Lower leg skin (tissue), 4 donors: ENCODE results near the gene ORMDL2. TPM values are rescaled to one million over a fixed set of nuclear protein-coding genes. Genes with fewer than 3 reads are reported as not detected.
"Not testable (repeated sequence)": the region's sequence is repeated elsewhere in the genome, so short reads cannot be mapped to it uniquely, and the experiment has no call there.

Source experiments
- DNase-seq, 2 donors: peaks; one replicate each; pipeline ENCODE4 v3.0.0-alpha.2; 2019; ENCODE audit warnings: low spot score in 2 of 2
- H3K4me3 ChIP-seq: fragments of 200-600 bp; sonication (generic); 2 replicates; pipeline ENCODE4 v1.5.1; 2017; ENCODE audit warnings: mild to moderate bottlenecking, low read depth; ENCODE audit not compliant: poor library complexity, severe bottlenecking
- CTCF ChIP-seq, 3 donors: fragments of 450-650 bp; IDR thresholded peaks; one replicate each; pipeline ENCODE4 v1.5.1; 2016; ENCODE audit warnings: antibody characterized with exemption in 3 of 3, mild to moderate bottlenecking in 3 of 3, moderate library complexity in 2 of 3
- POLR2A ChIP-seq, 2 donors: fragments of 450-650 bp; IDR thresholded peaks; one replicate each; pipeline ENCODE4 v1.6.1; 2016 to 2017; ENCODE audit warnings: antibody characterized with exemption in 2 of 2, mild to moderate bottlenecking in 1 of 2, moderate library complexity in 1 of 2
- WGBS, 2 donors: methylation state at CpG; one replicate each; pipeline ENCODE4 v1.1.5; 2018; 5-methylcytosine and 5-hydroxymethylcytosine counted together
- intact Hi-C: fragments of 100-400 bp; cut with DNase I; formaldehyde crosslinking; loops from one replicate; pipeline ENCODE4 v1.15.0; 2023; ENCODE audit warnings: low total_unique reads
- total RNA-seq, 4 donors: library from RNA; depleted of rRNA; stranded (reverse); fragments of >200 nt; gene quantifications; one replicate each; pipeline ENCODE4 v1.1.0, GENCODE V29; 2016

The ORMDL2 gene
- total RNA-seq, 4 donors from 2014 or later, result 10.7 to 21.5 (median 17.8) TPM

- intact Hi-C loops, result no loop called here
- DNase-seq, result no peak
- 31 to 35% methylated on average over 1 of the region's 1 CpG for WGBS, 2 donors
- TF ChIP-seq CTCF (IDR thresholded peaks at IDR 0.05) (no peak), POLR2A (IDR thresholded peaks at IDR 0.05) (no peak)
- no peak overlapping the region for H3K4me3 ChIP-seq
Observed at GRCh38 chr12:55850401-55850800, 32.6 kb downstream of the ORMDL2 start.

GRCh38 chr12:55850893-55851292, 33.1 kb downstream of the ORMDL2 start:
- WGBS, 2 donors, result 91 to 92% methylated on average over 3 of the region's 3 CpGs
- intact Hi-C loops, result no loop called here
- TF ChIP-seq CTCF (IDR thresholded peaks at IDR 0.05) (no peak), POLR2A (IDR thresholded peaks at IDR 0.05) (no peak)
- DNase-seq, result no peak
- H3K4me3 ChIP-seq, result no peak overlapping the region

- H3K4me3 ChIP-seq, result no peak overlapping the region
- DNase-seq, result no peak
- 32 to 51% methylated on average over 1 of the region's 1 CpG for WGBS, 2 donors
- intact Hi-C loops, result no loop called here
- TF ChIP-seq CTCF (IDR thresholded peaks at IDR 0.05) (no peak), POLR2A (IDR thresholded peaks at IDR 0.05) (no peak)
Observed at GRCh38 chr12:55852740-55853139, 34.9 kb downstream of the ORMDL2 start.

GRCh38 chr12:55861396-55861795, 43.6 kb downstream of the ORMDL2 start:
- no peak for TF ChIP-seq POLR2A (IDR thresholded peaks at IDR 0.05)
- no peak for TF ChIP-seq CTCF (IDR thresholded peaks at IDR 0.05)
- no peak overlapping the region for H3K4me3 ChIP-seq
- intact Hi-C loops, result no loop called here
- WGBS, 2 donors, result 86 to 91% methylated on average over 8 of the region's 8 CpGs
- no peak for DNase-seq

GRCh38 chr12:55861871-55862270, 44.0 kb downstream of the ORMDL2 start:
- intact Hi-C loops, result no loop called here
- H3K4me3 ChIP-seq, result no peak overlapping the region
- 85 to 91% methylated on average over 3 of the region's 3 CpGs for WGBS, 2 donors
- no peak for DNase-seq
- TF ChIP-seq POLR2A (IDR thresholded peaks at IDR 0.05) (no peak), CTCF (IDR thresholded peaks at IDR 0.05) (no peak)

- H3K4me3 ChIP-seq, result no peak overlapping the region
- no peak for TF ChIP-seq CTCF (IDR thresholded peaks at IDR 0.05)
- TF ChIP-seq POLR2A (IDR thresholded peaks at IDR 0.05), result no peak
- intact Hi-C loops, result no loop called here
- no peak for DNase-seq
Observed at GRCh38 chr12:55862286-55862685, 44.4 kb downstream of the ORMDL2 start.

GRCh38 chr12:55862931-55863330, 45.1 kb downstream of the ORMDL2 start:
- H3K4me3 ChIP-seq, intact Hi-C loops, DNase-seq: not testable (repeated sequence)
- WGBS, 2 donors, result 91 to 96% methylated on average over 11 to 13 of the region's 13 CpGs
